ENCODE results near the gene RIPOR3.
A peak's percentile ranks its signal among the peaks of the same experiment; 100 is the strongest.
"Not testable (repeated sequence)": the region's sequence is repeated elsewhere in the genome, so short reads cannot be mapped to it uniquely, and the experiment has no call there.

Gene RIPOR3

GRCh38 chr20:50541606-50542041 is 149.7 kb downstream of the RIPOR3 start:
- H3K27ac ChIP-seq (ENCODE audit: low read length, poor library complexity, severe bottlenecking) = peak overlapping the region; percentile 99
- peak overlapping the region; percentile 12 to 96 for H2BK12ac ChIP-seq (ENCODE audit: low read length in 2 of 2)
- peaks cover 14% of the 10 kb centered on the region for H3K4me1 ChIP-seq (ENCODE audit: control insufficient read depth, insufficient read depth, low read depth, low read length)
- peak overlapping the region in 1 of 2 experiments; percentile 67 for H3K14ac ChIP-seq (ENCODE audit: low read length in 2 of 2)
- no peak overlapping the region for H3K4me2 ChIP-seq (ENCODE audit: low read length, poor library complexity, severe bottlenecking)
- H3K9ac ChIP-seq (ENCODE audit: low read length) = no peak overlapping the region
- H3K9me3 ChIP-seq (ENCODE audit: control insufficient read depth, low read length) = no peaks in the 10 kb centered on the region
- H2BK5ac ChIP-seq (ENCODE audit: low read depth, low read length, poor library complexity, severe bottlenecking) = peak overlapping the region; percentile 98
- H3K4me3 ChIP-seq (ENCODE audit: insufficient read depth in 1 of 2, low read depth in 1 of 2, low read length in 2 of 2) = no peak overlapping the region
- H2BK120ac ChIP-seq (ENCODE audit: low read depth, low read length) = peak overlapping the region; percentile 65
- peak overlapping the region; percentile 14 to 82 for H3K18ac ChIP-seq (ENCODE audit: low read depth in 1 of 2, low read length in 2 of 2)
- H4K8ac ChIP-seq (ENCODE audit: low read length) = peak overlapping the region; percentile 10
- WGBS = 8% methylated on average over 5 of the region's 5 CpGs
- H3K36me3 ChIP-seq (ENCODE audit: control insufficient read depth in 1 of 2, insufficient read depth in 2 of 2, low read depth in 1 of 2, low read length in 2 of 2) = peaks cover 3 to 14% of the 10 kb centered on the region in 2 experiments
- no peak overlapping the region for H2BK15ac ChIP-seq (ENCODE audit: low read depth, poor library complexity, severe bottlenecking)
- H3K27me3 ChIP-seq (ENCODE audit: control insufficient read depth in 1 of 2, insufficient read depth in 1 of 2, low read length in 2 of 2) = no peaks in the 10 kb centered on the region
- H3K23ac ChIP-seq (ENCODE audit: low read length in 2 of 2) = no peak overlapping the region
- no peak overlapping the region for H2AFZ ChIP-seq (ENCODE audit: low read depth, low read length)
- peak overlapping the region; percentile 99 for H2AK5ac ChIP-seq (ENCODE audit: low read length, severe bottlenecking)
- no peak for DNase-seq
- H4K91ac ChIP-seq (ENCODE audit: low read length) = peak overlapping the region; percentile 12
- peak overlapping the region; percentile 84 for H3K4ac ChIP-seq (ENCODE audit: low read depth in 1 of 2, low read length in 2 of 2)
- H3K79me1 ChIP-seq (replicated peaks; ENCODE audit: low read length, poor library complexity, severe bottlenecking) = no peaks in the 10 kb centered on the region

- no peak overlapping the region for H3K23ac ChIP-seq (ENCODE audit: low read length in 2 of 2)
- WGBS = 21% methylated on average over 13 of the region's 14 CpGs
- H3K79me1 ChIP-seq (replicated peaks; ENCODE audit: low read length, poor library complexity, severe bottlenecking) = no peaks in the 10 kb centered on the region
- no peaks in the 10 kb centered on the region for H3K27me3 ChIP-seq (ENCODE audit: control insufficient read depth in 1 of 2, insufficient read depth in 1 of 2, low read length in 2 of 2)
- no peaks in the 10 kb centered on the region for H3K9me3 ChIP-seq (ENCODE audit: control insufficient read depth, low read length)
- no peak overlapping the region for H3K9ac ChIP-seq (ENCODE audit: low read length)
- H3K18ac ChIP-seq (ENCODE audit: low read depth in 1 of 2, low read length in 2 of 2) = peak overlapping the region; percentile 67 to 82
- peak overlapping the region; percentile 10 for H4K8ac ChIP-seq (ENCODE audit: low read length)
- peak overlapping the region; percentile 99 for H3K27ac ChIP-seq (ENCODE audit: low read length, poor library complexity, severe bottlenecking)
- H2AFZ ChIP-seq (ENCODE audit: low read depth, low read length) = no peak overlapping the region
- H3K36me3 ChIP-seq (ENCODE audit: control insufficient read depth in 1 of 2, insufficient read depth in 2 of 2, low read depth in 1 of 2, low read length in 2 of 2) = peaks cover 3 to 14% of the 10 kb centered on the region in 2 experiments
- peak overlapping the region; percentile 12 for H4K91ac ChIP-seq (ENCODE audit: low read length)
- H3K4ac ChIP-seq (ENCODE audit: low read depth in 1 of 2, low read length in 2 of 2) = peak overlapping the region; percentile 84
- peak overlapping the region in 1 of 2 experiments; percentile 26 for H3K4me3 ChIP-seq (ENCODE audit: insufficient read depth in 1 of 2, low read depth in 1 of 2, low read length in 2 of 2)
- H2AK5ac ChIP-seq (ENCODE audit: low read length, severe bottlenecking) = peak overlapping the region; percentile 99
- peak overlapping the region; percentile 73 for H2BK120ac ChIP-seq (ENCODE audit: low read depth, low read length)
- peak overlapping the region in 1 of 2 experiments; percentile 96 for H2BK12ac ChIP-seq (ENCODE audit: low read length in 2 of 2)
- H3K4me1 ChIP-seq (ENCODE audit: control insufficient read depth, insufficient read depth, low read depth, low read length) = peaks cover 14% of the 10 kb centered on the region
- no peak overlapping the region for H2BK15ac ChIP-seq (ENCODE audit: low read depth, poor library complexity, severe bottlenecking)
- peak overlapping the region; percentile 98 for H2BK5ac ChIP-seq (ENCODE audit: low read depth, low read length, poor library complexity, severe bottlenecking)
- H3K14ac ChIP-seq (ENCODE audit: low read length in 2 of 2) = peak overlapping the region in 1 of 2 experiments; percentile 67
- H3K4me2 ChIP-seq (ENCODE audit: low read length, poor library complexity, severe bottlenecking) = no peak overlapping the region
- peak; percentile 93 for DNase-seq
These were observed 150.4 kb downstream of the RIPOR3 start for GRCh38 chr20:50540620-50541605.

GRCh38 chr20:50539798-50540197 is 151.5 kb downstream of the RIPOR3 start:
- 90% methylated on average over 2 of the region's 8 CpGs for WGBS
- H3K23ac ChIP-seq (ENCODE audit: low read length in 2 of 2) = not testable (repeated sequence)
- peaks cover 18% of the 10 kb centered on the region for H3K4me1 ChIP-seq (ENCODE audit: control insufficient read depth, insufficient read depth, low read depth, low read length)

GRCh38 chr20:50538276-50538675 is 153.1 kb downstream of the RIPOR3 start:
- Histone ChIP-seq H2BK15ac (ENCODE audit: low read depth, poor library complexity, severe bottlenecking) (no peak overlapping the region), H3K9ac (ENCODE audit: low read length) (no peak overlapping the region), H2BK120ac (ENCODE audit: low read depth, low read length) (no peak overlapping the region), H3K18ac (ENCODE audit: low read depth in 1 of 2, low read length in 2 of 2) (no peak overlapping the region), H4K91ac (ENCODE audit: low read length) (no peak overlapping the region), H3K4me3 (ENCODE audit: insufficient read depth in 1 of 2, low read depth in 1 of 2, low read length in 2 of 2) (no peak overlapping the region), H3K27me3 (ENCODE audit: control insufficient read depth in 1 of 2, insufficient read depth in 1 of 2, low read length in 2 of 2) (no peaks in the 10 kb centered on the region), H3K79me1 (replicated peaks; ENCODE audit: low read length, poor library complexity, severe bottlenecking) (no peaks in the 10 kb centered on the region), H3K9me3 (ENCODE audit: control insufficient read depth, low read length) (no peaks in the 10 kb centered on the region), H3K27ac (ENCODE audit: low read length, poor library complexity, severe bottlenecking) (peak overlapping the region; percentile 46), H3K36me3 (ENCODE audit: control insufficient read depth in 1 of 2, insufficient read depth in 2 of 2, low read depth in 1 of 2, low read length in 2 of 2) (peaks cover 2 to 14% of the 10 kb centered on the region in 2 experiments), H3K4me1 (ENCODE audit: control insufficient read depth, insufficient read depth, low read depth, low read length) (peaks cover 25% of the 10 kb centered on the region), H3K4me2 (ENCODE audit: low read length, poor library complexity, severe bottlenecking) (no peak overlapping the region), H3K4ac (ENCODE audit: low read depth in 1 of 2, low read length in 2 of 2) (no peak overlapping the region), H2AFZ (ENCODE audit: low read depth, low read length) (no peak overlapping the region), H4K8ac (ENCODE audit: low read length) (no peak overlapping the region), H3K23ac (ENCODE audit: low read length in 2 of 2) (no peak overlapping the region), H2BK5ac (ENCODE audit: low read depth, low read length, poor library complexity, severe bottlenecking) (no peak overlapping the region), H3K14ac (ENCODE audit: low read length in 2 of 2) (no peak overlapping the region), H2AK5ac (ENCODE audit: low read length, severe bottlenecking) (peak overlapping the region; percentile 61), H2BK12ac (ENCODE audit: low read length in 2 of 2) (no peak overlapping the region)
- no peak for DNase-seq
- WGBS = 71% methylated on average over 4 of the region's 4 CpGs

More at GRCh38 chr20:50539798-50540197, 151.5 kb downstream of the RIPOR3 start:
- peak overlapping the region; percentile 60 for H3K27ac ChIP-seq (ENCODE audit: low read length, poor library complexity, severe bottlenecking)
- not testable (repeated sequence) for H3K18ac ChIP-seq (ENCODE audit: low read depth in 1 of 2, low read length in 2 of 2); H3K79me1 ChIP-seq (replicated peaks; ENCODE audit: low read length, poor library complexity, severe bottlenecking); H4K8ac ChIP-seq (ENCODE audit: low read length); H2BK5ac ChIP-seq (ENCODE audit: low read depth, low read length, poor library complexity, severe bottlenecking); H3K4me2 ChIP-seq (ENCODE audit: low read length, poor library complexity, severe bottlenecking); H3K4ac ChIP-seq (ENCODE audit: low read depth in 1 of 2, low read length in 2 of 2); H4K91ac ChIP-seq (ENCODE audit: low read length); H3K4me3 ChIP-seq (ENCODE audit: insufficient read depth in 1 of 2, low read depth in 1 of 2, low read length in 2 of 2); H2AFZ ChIP-seq (ENCODE audit: low read depth, low read length); H3K27me3 ChIP-seq (ENCODE audit: control insufficient read depth in 1 of 2, insufficient read depth in 1 of 2, low read length in 2 of 2); H3K9me3 ChIP-seq (ENCODE audit: control insufficient read depth, low read length); H3K14ac ChIP-seq (ENCODE audit: low read length in 2 of 2); H2AK5ac ChIP-seq (ENCODE audit: low read length, severe bottlenecking); DNase-seq; H2BK15ac ChIP-seq (ENCODE audit: low read depth, poor library complexity, severe bottlenecking); H2BK12ac ChIP-seq (ENCODE audit: low read length in 2 of 2); H3K9ac ChIP-seq (ENCODE audit: low read length); H2BK120ac ChIP-seq (ENCODE audit: low read depth, low read length)
- H3K36me3 ChIP-seq (ENCODE audit: control insufficient read depth in 1 of 2, insufficient read depth in 2 of 2, low read depth in 1 of 2, low read length in 2 of 2) = peaks cover 5 to 14% of the 10 kb centered on the region in 2 experiments

Measured in mesenchymal stem cell (in vitro differentiated cells and primary cell).